Large intestine (tissue), 3 donors: ENCODE measurements around the gene NUDT1. TPM values are rescaled to one million over a fixed set of nuclear protein-coding genes. Genes with fewer than 3 reads are reported as not detected.
A peak's percentile ranks its signal among the peaks of the same experiment; 100 is the strongest.

Experiments used
- DNase-seq, 2 donors: peaks; one replicate each; pipeline versions ENCODE4 v3.0.0 to v3.0.0-alpha.2; 2013
- H3K27ac ChIP-seq: one replicate; pipeline ENCODE4 v1.5.1; 2013; ENCODE audit warnings: low read length
- H3K27me3 ChIP-seq: 2 replicates; pipeline ENCODE4 v1.6.1; 2013; ENCODE audit warnings: low read length; ENCODE audit not compliant: control insufficient read depth, insufficient read depth
- H3K36me3 ChIP-seq: 2 replicates; pipeline ENCODE4 v1.6.1; 2013; ENCODE audit warnings: low read length; ENCODE audit not compliant: control insufficient read depth, insufficient read depth
- H3K4me1 ChIP-seq: one replicate; pipeline ENCODE4 v1.6.1; 2013; ENCODE audit warnings: low read length; ENCODE audit not compliant: control insufficient read depth, insufficient read depth
- H3K4me3 ChIP-seq: one replicate; pipeline ENCODE4 v1.5.1; 2013; ENCODE audit warnings: low read length
- H3K9me3 ChIP-seq: one replicate; pipeline ENCODE4 v1.6.1; 2013; ENCODE audit warnings: mild to moderate bottlenecking, low read depth, low read length, moderate library complexity; ENCODE audit not compliant: control insufficient read depth
- WGBS: methylation state at CpG from one replicate; pipeline ENCODE4 v1.1.5; 2013; ENCODE audit warnings: low lambda C conversion rate; ENCODE audit not compliant: insufficient coverage; 5-methylcytosine and 5-hydroxymethylcytosine counted together
- polyA plus RNA-seq: library from polyadenylated mRNA; unstranded; fragments of 120-200 nt; gene quantifications from one replicate; pipeline ENCODE4 v1.2.1, GENCODE V29; 2013

Gene NUDT1
- polyA plus RNA-seq, 1 donor = 25.6 TPM

DNA sequence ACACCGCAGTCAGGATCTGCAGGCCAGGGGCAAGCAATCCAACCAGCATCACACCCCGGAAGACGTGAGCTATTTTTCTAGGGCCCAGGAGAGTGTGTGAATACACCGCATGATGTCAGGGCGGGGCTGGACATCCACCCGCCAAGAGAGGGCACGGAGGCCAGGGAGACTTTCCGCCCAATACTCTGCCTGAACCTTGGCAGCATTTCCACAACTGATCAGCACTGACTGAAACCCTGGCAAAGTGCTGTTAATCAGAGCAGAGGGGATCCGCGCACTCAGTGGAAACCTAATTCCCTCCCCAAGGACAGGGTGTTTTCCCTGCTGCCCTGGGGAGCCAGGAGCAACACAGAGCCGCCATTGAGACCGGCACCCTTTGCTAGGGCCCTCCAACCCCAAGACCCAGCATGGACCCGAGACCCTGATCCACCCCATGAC lies 17.5 kb upstream of the NUDT1 start:
- Histone ChIP-seq H3K27me3 (no peaks in the 10 kb centered on the region), H3K9me3 (no peaks in the 10 kb centered on the region), H3K4me1 (no peaks in the 10 kb centered on the region), H3K4me3 (no peak overlapping the region), H3K36me3 (peaks cover 58% of the 10 kb centered on the region), H3K27ac (no peak overlapping the region)
- no peak for DNase-seq
- WGBS = no CpG with 5 or more reads among the region's 13 CpGs

DNA sequence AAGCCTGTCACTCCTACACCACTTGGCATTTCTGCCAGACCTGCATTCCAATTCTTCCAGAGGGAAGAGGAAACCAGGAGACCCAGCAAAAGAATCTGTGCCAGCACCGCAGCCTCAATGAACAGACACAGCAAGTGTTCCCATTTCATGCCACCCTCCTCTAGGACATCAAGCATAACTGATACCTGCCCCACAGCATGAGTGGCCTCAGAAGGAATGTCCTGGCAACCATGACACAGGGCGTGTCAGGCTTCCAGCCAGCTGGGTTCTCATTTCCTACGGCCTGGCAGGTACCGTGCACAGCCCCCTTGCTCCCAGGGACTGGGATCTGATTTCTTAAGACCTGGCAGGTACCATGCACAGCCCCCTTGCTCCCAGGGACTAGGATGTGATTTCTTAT lies 17.1 kb upstream of the NUDT1 start:
- no CpG with 5 or more reads among the region's 4 CpGs for WGBS
- Histone ChIP-seq H3K9me3 (no peaks in the 10 kb centered on the region), H3K36me3 (peaks cover 63% of the 10 kb centered on the region), H3K4me1 (no peaks in the 10 kb centered on the region), H3K4me3 (no peak overlapping the region), H3K27me3 (no peaks in the 10 kb centered on the region), H3K27ac (no peak overlapping the region)
- DNase-seq = no peak

DNA sequence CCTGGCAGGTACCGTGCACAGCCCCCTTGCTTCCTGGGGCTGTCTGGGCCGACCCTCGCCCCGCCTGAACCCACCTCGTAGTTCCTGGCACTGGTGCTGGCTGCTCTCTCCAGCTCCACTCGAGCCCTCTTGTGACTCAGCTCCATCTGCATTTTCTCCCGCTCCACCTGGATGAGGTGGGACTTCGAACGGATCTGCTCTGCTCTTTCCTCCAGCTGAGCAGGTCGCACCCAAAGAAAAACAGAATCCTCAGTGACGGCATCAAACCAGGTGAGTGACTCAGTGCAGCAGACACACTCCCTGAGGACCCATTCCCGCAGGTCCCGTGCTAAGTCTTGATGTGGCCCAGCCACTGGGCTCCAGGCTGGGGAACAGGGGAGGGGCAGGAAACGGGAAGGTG lies 16.7 kb upstream of the NUDT1 start:
- Histone ChIP-seq H3K4me3 (no peak overlapping the region), H3K36me3 (peaks cover 65% of the 10 kb centered on the region), H3K9me3 (no peaks in the 10 kb centered on the region), H3K27me3 (no peaks in the 10 kb centered on the region), H3K4me1 (no peaks in the 10 kb centered on the region), H3K27ac (no peak overlapping the region)
- DNase-seq = no peak
- WGBS = no CpG with 5 or more reads among the region's 14 CpGs

DNA sequence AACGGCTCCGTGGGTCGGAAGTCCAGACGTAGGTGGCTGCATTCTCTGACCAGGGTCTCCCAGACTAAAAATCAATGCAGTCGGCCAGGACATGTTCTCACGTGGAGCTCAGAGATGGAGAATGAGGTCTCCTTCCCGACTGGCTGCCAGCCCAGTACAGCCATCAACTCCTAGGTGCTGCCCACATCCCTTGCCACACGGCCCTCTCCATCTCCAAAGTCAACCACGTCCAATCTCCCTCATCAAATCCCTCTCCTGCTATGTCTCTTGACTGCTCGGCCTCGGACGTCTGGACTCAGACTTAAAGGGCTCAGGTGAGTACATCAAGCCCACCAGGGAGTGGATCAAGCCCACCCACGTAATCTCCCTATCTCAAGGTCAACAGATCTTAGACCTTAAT lies 16.2 kb upstream of the NUDT1 start:
- no peak overlapping the region for H3K4me3 ChIP-seq
- no peaks in the 10 kb centered on the region for H3K27me3 ChIP-seq
- H3K27ac ChIP-seq = no peak overlapping the region
- H3K36me3 ChIP-seq = peaks cover 60% of the 10 kb centered on the region
- no peaks in the 10 kb centered on the region for H3K4me1 ChIP-seq
- DNase-seq = no peak
- H3K9me3 ChIP-seq = no peaks in the 10 kb centered on the region
- WGBS = no CpG with 5 or more reads among the region's 13 CpGs

- no CpG with 5 or more reads among the region's 15 CpGs for WGBS
- H3K27me3 ChIP-seq = no peaks in the 10 kb centered on the region
- peaks cover 46% of the 10 kb centered on the region for H3K36me3 ChIP-seq
- no peak overlapping the region for H3K27ac ChIP-seq
- H3K9me3 ChIP-seq = no peaks in the 10 kb centered on the region
- no peaks in the 10 kb centered on the region for H3K4me1 ChIP-seq
- no peak for DNase-seq
- H3K4me3 ChIP-seq = no peak overlapping the region
Observed at GRCh38 chr7:2227699-2228098, 14.3 kb upstream of the NUDT1 start.

DNA sequence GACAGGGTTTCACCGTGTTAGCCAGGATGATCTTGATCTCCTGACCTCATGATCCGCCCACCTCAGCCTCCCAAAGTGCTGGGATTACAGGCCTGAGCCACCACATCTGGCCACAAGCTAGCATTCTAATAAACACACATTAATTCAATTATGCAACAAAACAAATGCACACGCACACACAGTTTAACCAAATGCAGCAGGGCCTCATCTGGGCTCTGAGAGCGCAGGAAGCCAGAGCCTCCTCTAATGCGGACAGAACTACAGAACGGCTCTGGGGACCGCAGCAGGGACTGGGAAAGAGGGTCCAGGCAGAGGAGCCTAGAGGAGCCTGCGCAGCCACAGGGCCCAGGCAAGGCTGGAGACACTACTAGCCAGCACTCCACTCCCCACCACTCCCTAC lies 13.1 kb upstream of the NUDT1 start:
- no peak for DNase-seq
- H3K27me3 ChIP-seq = no peaks in the 10 kb centered on the region
- H3K4me3 ChIP-seq = no peak overlapping the region
- no CpG with 5 or more reads among the region's 8 CpGs for WGBS
- H3K36me3 ChIP-seq = peaks cover 41% of the 10 kb centered on the region
- H3K9me3 ChIP-seq = no peaks in the 10 kb centered on the region
- no peak overlapping the region for H3K27ac ChIP-seq
- no peaks in the 10 kb centered on the region for H3K4me1 ChIP-seq

DNA sequence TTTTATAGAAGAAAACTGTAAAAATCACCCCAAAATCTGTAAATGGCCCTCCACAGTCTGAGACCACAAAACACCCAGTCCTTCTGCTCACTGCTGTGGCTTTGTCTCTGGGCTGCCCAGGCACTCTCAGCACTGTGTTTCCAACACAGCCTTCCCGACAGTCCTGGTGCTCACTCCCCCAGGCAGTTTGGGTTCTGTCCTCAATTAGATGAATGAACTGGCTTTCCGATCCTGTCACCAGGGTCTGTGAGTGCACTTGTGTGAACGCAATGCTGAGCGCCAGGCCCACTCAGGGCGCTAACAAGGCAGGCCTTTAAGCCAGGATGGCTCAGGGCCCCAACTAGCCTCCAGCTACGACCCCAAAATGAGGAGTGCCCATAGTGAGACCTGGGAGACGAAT lies 12.6 kb upstream of the NUDT1 start:
- no peaks in the 10 kb centered on the region for H3K27me3 ChIP-seq
- H3K27ac ChIP-seq = no peak overlapping the region
- no peaks in the 10 kb centered on the region for H3K4me1 ChIP-seq
- no peak for DNase-seq
- WGBS = no CpG with 5 or more reads among the region's 7 CpGs
- H3K36me3 ChIP-seq = peaks cover 39% of the 10 kb centered on the region
- H3K9me3 ChIP-seq = no peaks in the 10 kb centered on the region
- no peak overlapping the region for H3K4me3 ChIP-seq

DNA sequence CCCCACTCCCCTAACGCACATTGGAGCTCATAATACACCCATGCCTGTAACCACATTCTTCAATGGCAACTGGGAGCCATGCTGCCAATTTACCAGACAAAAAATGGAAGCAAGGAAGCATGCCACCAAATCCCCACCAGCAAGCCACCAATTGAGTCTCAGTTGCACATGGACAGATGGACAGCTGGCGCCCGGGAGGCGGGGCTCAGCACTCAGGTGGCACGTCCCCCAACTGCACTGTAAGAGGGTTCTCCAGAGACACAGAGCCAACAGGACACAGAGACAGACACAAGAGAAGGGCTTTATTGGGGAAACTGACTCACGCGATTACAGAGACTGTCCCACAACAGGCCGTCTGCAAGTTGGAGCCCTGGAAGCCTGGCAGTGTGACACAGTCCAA lies 11.8 kb upstream of the NUDT1 start:
- no CpG with 5 or more reads among the region's 8 CpGs for WGBS
- H3K36me3 ChIP-seq = peaks cover 39% of the 10 kb centered on the region
- H3K4me3 ChIP-seq = no peak overlapping the region
- H3K27ac ChIP-seq = no peak overlapping the region
- H3K27me3 ChIP-seq = no peaks in the 10 kb centered on the region
- no peak for DNase-seq
- H3K4me1 ChIP-seq = no peaks in the 10 kb centered on the region
- H3K9me3 ChIP-seq = no peaks in the 10 kb centered on the region

DNA sequence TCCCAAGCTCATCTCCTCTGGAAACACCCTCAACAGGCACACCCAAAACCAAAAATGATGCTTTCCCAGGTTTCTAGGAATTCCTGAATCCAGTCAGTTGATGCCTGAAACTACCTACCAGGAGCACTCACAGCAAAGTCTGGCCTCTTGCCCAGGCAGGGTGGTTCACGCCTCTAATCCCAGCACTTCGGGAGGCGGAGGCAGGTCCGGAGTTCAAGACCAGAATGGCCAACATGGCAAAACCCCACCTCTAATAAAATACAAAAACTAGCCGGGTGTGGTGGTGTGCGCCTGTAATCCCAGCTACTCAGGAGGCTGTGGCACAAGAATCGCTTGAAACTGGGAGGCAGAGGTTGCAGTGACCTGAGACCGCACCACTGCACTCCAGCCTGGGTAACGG lies 11.1 kb upstream of the NUDT1 start:
- H3K36me3 ChIP-seq = peaks cover 35% of the 10 kb centered on the region
- no peaks in the 10 kb centered on the region for H3K27me3 ChIP-seq
- H3K4me1 ChIP-seq = no peaks in the 10 kb centered on the region
- H3K27ac ChIP-seq = no peak overlapping the region
- DNase-seq = no peak
- no CpG with 5 or more reads among the region's 9 CpGs for WGBS
- H3K4me3 ChIP-seq = no peak overlapping the region
- H3K9me3 ChIP-seq = no peaks in the 10 kb centered on the region

DNA sequence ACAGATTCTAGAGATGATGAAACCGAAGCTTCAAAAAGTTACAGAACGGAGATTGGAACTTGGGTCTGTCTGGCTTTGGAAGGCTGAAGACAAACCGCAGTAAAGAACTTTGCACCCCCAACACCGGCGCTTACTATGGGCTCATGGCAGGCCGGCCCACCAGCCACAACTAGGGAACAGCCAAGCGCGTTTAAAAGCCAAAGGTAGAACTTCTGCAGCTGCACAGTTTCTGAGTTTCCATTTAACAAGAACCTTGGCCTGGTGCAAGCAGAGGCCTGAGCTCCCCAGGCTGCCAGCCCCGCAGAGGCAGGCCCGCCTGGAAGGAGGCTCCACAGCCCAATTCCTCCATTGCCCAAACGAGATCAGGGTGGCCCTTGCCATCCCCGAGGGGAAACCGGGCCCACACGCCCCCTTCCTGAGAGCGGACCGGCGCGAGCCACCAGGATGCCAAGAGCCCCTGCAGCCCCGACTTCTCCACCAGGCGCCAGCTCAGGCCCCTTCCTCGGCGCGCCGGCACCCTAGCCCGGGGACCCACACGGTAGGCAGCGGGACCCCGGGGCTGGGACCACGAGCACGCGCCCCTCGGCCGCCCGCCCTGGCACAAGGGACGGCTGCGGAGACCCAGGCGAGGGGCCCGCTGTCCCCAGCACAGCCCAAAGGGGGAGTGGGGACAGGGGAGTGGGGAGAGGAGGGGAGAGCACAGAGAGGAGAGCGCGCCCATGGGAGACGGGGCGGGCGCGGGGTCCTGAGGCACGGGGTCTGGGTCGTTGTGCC lies 9.8 kb upstream of the NUDT1 start:
- H3K9me3 ChIP-seq = no peaks in the 10 kb centered on the region
- WGBS = no CpG with 5 or more reads among the region's 46 CpGs
- H3K4me1 ChIP-seq = no peaks in the 10 kb centered on the region
- no peak overlapping the region for H3K27ac ChIP-seq
- peak in 1 of 2 donors; percentile 30 for DNase-seq
- H3K4me3 ChIP-seq = peak overlapping the region; percentile 61
- no peaks in the 10 kb centered on the region for H3K27me3 ChIP-seq
- peaks cover 39% of the 10 kb centered on the region for H3K36me3 ChIP-seq
